GM19193 (cell line): ENCODE measurements around the gene HMGCL.
A peak's percentile ranks its signal among the peaks of the same experiment; 100 is the strongest.

ENCODE experiments used
- POLR2A ChIP-seq: IDR thresholded peaks from 4 replicates; pipeline ENCODE4 v1.6.1; 2011; ENCODE audit not compliant: insufficient read depth, insufficient read length; ENCODE audit errors: extremely low read depth

HMGCL gene

GRCh38 chr1:23792151-23792945, 32.9 kb downstream of the HMGCL start:
- no peak for TF ChIP-seq POLR2A

- no peak for TF ChIP-seq POLR2A
Observed at GRCh38 chr1:23791516-23792047, 33.6 kb downstream of the HMGCL start.

GRCh38 chr1:23790696-23791515, 34.3 kb downstream of the HMGCL start, which contains the start of gene LYPLA2:
TSS of gene LYPLA2 (plus strand) at chr1:23791145. CDS start at chr1:23792683, 1,538 bp downstream.
- peak; percentile 82 for TF ChIP-seq POLR2A

GRCh38 chr1:23788695-23789094, 36.5 kb downstream of the HMGCL start:
- TF ChIP-seq POLR2A = no peak

- no peak for TF ChIP-seq POLR2A
Observed at GRCh38 chr1:23787701-23788100, 37.5 kb downstream of the HMGCL start.

GRCh38 chr1:23784846-23785245, 40.4 kb downstream of the HMGCL start:
- no peak for TF ChIP-seq POLR2A

- no peak for TF ChIP-seq POLR2A
Observed at GRCh38 chr1:23779826-23780371, 45.3 kb downstream of the HMGCL start.

- peak; percentile 90 for TF ChIP-seq POLR2A
Observed at GRCh38 chr1:23777979-23778814, 47.0 kb downstream of the HMGCL start, which contains the start of gene PITHD1. TSS of gene PITHD1 (plus strand) at chr1:23778418. CDS start at chr1:23778516, 98 bp downstream.

GRCh38 chr1:23776217-23776616, 49.0 kb downstream of the HMGCL start:
- no peak for TF ChIP-seq POLR2A

- no peak for TF ChIP-seq POLR2A
Observed at GRCh38 chr1:23774174-23774880, 50.9 kb downstream of the HMGCL start.

GRCh38 chr1:23772854-23773242, 52.4 kb downstream of the HMGCL start:
- TF ChIP-seq POLR2A = no peak

GRCh38 chr1:23772049-23772853, 53.0 kb downstream of the HMGCL start:
- no peak for TF ChIP-seq POLR2A

GRCh38 chr1:23768733-23769132, 56.5 kb downstream of the HMGCL start:
- TF ChIP-seq POLR2A = no peak
